ENCODE results near the gene RAVER2.
"Not testable (repeated sequence)": the region's sequence is repeated elsewhere in the genome, so short reads cannot be mapped to it uniquely, and the experiment has no call there.

RAVER2 gene

DNA sequence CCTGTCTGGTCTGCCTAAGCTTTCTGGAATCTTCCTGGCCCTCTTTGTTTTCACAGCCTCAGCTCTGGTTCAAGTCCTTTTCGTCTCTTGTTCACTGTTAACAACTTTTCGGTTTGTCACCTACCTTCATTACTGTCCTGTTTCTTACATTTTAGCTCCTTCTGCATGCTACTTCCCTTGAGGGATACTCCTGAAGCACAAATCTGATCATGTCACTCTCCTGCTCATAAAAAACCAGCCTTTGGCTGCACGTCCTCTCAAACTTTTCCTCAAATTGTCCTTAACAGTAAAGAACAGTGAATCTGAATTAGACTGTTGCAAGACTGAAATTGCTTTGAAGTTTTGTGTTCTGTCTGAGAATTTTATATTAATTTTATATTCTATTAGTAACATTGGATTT, 3.3 kb downstream of the RAVER2 start:
- DNase-seq (ENCODE audit: low spot score), result no peak

DNA sequence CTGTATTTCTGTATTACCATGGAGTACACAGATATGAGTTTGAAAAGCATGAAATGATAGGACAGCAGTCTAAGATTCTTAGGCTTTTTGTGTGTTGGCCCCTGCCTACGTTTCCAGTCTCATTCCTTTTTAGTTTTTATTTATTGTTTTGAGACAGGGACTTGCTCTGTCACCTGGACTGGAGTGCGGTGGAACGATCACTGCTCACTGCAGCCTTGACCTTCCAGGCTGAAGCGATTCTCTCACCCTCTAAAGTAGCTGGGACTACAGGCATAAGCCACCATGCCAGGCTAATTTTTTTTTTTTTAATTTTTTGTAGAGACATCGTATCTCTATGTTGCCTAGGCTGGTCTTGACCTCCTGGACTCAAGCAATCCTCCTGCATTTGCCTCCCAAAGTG, 3.8 kb downstream of the RAVER2 start:
- DNase-seq (ENCODE audit: low spot score), result no peak

DNA sequence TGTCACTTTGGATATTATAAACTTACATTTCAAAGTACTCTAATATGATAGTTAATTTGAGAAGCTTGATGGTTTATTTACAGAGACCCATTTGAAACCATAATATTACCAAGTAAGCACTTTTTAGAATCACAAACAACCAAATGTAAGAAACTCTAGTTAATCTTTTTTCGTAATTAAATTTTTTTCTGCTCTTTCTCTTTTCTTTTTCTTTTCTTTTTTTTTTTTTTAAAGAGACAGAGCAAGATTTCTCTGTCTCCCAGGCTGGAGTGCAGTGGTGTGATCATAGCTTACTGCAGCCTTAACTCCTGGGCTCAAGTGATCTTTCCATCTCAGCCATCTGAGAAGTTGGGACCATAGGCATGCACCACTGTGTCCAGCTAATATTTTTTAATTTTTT, 5.2 kb downstream of the RAVER2 start:
- no peak for DNase-seq (ENCODE audit: low spot score)

DNA sequence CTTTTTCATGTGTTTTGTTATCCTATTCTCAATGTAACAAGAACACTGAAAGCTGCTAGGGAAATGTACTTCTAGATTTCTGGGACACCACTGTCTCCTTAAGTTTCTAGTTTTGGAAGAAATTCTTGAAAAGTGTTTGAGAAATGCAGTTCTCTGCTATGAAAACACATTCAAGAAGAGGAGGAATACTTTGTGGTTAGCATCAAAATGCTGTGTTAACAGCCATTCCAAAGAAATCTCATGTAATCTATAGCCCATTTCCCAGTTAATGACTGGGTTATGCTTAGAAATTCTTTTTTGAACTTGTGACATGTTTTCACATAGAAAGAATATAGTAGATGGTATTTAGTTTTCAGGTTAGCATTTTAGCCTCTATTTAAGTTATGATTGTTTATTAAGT, 6.0 kb downstream of the RAVER2 start:
- DNase-seq (ENCODE audit: low spot score), result no peak

DNA sequence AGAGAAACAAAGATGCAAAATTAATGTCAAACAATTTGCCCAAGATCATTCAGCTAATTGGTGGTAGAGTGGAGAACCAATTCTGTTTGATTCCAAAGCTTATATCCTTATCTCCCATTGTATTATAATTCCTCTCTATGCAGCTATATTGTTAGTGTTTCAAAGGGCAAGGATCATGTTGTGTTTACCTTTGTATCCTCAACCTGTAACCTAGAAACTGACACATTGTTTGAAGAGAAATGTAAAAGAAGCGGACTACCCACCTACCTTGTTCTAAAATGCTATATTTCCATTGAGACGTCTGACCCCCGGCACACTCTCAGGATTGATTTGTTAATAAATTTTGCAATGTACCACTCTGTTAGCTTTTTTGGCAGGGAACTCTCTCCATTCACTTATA, 9.3 kb downstream of the RAVER2 start:
- DNase-seq (ENCODE audit: low spot score), result no peak

DNA sequence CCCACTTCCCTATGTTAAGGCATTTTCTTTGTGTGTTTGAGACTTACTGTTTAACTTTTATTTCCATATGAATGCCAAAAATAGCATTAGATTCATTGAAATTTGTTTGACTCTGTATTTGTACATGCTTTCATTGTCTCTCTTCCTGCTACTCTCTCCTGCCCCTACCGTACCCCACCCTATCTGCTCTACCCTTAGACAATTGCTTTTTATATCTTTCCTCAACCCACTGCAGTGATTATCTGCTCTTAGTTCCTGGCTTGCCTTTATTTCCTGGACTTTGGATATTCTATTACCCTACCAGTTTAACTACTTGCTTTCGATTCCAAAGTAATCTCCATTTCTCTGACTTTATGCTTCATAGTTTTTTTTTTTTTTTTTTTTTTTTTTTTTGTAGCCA, 10.5 kb downstream of the RAVER2 start:
- peak; percentile 23 for DNase-seq (ENCODE audit: low spot score)

DNA sequence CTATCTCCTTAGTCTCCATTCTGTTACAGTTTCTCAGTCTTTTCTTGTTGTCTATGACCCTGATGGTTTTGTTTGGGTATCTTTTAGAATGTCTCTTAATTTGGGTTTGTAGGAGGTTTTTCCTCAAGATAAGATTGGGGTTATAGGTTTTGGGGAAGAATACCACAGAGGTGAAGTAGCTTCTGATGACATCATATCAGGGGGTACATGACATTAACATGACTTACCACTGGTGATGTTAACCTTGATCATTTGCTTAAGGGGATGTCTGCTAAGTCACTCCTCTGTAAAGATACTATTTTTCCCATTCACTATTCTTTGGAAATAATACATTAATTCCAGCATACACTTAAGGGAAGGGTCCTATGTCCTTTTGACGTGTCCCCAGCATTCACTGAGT, 11.9 kb downstream of the RAVER2 start:
- no peak for DNase-seq (ENCODE audit: low spot score)

DNA sequence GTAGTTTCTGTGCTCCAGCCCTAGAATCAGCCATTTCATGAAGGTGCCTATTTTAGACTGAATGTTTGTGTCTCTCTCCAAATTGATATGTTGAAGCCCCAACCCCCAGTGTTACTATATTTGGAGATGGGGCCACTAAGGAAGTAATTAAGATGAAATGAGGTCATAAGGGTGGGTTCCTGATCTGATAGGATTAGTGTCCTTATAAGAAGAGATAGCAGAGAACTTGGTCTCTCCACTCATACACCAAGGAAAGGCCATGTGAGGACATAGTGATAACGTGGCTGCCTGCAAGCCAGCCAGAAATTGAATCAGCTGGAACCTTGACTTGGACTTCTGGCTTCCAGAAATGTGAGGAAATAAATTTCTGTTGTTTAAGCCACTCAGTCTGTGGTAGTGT, 12.3 kb downstream of the RAVER2 start:
- no peak for DNase-seq (ENCODE audit: low spot score)

DNA sequence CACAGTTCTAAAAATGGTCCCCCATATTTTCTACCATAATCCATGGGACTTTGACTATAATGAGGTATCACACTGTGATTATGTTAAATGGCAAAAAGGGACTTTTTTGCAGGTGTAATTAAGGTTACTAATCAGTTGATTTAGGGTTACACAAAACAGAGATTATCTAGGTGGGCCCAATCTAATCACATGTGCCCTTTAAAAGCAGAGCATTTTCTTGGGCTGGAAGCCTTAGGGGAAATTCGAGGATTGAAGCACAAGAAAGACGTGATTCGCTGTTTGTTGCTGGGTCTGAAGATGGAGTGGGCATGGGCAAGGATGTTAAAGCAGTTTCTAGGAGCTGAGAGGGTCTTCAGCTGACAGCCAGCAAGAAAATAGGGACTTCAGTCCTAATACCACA, 13.4 kb downstream of the RAVER2 start:
- no peak for DNase-seq (ENCODE audit: low spot score)

DNA sequence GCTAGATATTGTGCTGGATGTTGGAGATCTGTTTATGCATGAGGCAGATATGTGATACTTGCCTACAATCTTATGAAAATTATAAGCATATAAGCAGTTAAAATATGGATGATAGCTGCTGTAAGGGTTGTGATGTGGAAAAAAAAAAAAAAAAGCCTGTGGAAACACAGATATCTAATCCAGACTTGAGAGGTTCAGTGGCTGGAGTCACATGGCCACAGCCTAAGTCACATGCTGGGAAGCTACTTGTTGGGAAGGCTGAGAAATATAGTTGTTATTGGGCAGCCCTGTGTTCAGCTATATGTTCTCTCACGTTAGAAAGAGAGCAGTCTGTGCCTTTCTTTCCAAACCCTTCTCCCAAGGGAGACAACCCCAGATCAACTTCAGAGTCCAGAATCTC, 15.1 kb downstream of the RAVER2 start:
- DNase-seq (ENCODE audit: low spot score), result no peak

DNA sequence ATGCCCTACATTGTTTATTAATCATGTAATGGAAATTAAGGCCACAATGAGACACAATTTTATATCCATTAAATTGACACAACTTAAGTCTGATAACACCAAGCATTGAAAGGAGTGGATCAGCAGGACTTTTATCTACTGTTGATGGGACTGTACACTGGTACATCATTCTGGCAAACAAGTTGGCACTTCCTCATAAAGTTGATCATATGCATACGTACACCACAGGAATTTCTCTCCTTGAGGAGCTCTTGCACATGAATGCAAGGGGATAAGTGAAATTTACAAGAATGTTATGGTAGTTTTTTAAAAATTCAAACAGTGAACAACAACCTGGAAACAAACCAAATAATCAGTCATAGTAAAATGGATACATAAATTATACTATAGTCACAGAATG, 20.1 kb downstream of the RAVER2 start:
- DNase-seq (ENCODE audit: low spot score), result no peak

DNA sequence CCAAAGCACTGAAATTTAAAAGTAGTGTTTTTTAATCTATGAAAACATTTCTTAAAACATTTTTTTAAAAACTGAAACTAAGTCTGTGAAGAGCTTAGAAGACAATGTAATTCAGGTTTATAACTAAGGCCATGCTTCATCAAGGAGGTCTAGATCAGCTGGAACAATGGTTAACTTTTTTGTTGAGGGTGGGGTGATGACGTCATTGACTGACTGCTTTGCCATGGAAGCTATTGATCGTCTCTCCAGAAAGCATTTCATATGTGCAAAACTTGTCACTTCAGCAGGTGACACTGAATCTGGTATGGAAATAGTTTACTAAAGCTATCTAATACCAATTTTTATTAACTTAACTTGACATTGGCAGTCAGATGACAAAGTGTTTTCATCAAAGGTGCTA, 21.0 kb downstream of the RAVER2 start:
- DNase-seq (ENCODE audit: low spot score), result no peak

DNA sequence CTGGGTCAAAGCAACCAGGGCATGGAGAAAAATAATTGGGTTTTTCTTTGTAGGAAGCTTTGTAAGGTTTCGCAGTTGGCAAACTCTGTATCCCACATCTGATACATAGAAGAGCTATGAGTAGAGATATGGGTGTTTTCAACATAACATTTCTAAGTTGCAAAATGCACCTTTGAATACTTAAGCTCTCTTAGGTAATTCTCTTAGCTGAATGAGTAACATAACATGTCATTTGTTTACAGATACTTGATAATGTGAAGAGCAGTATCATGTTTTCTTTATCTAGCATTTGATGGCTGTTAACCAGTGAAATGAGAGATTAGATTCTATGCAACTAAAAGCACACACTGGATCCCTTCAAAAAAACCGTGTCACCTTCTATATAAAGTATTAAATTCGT, 21.6 kb downstream of the RAVER2 start:
- DNase-seq (ENCODE audit: low spot score), result no peak

DNA sequence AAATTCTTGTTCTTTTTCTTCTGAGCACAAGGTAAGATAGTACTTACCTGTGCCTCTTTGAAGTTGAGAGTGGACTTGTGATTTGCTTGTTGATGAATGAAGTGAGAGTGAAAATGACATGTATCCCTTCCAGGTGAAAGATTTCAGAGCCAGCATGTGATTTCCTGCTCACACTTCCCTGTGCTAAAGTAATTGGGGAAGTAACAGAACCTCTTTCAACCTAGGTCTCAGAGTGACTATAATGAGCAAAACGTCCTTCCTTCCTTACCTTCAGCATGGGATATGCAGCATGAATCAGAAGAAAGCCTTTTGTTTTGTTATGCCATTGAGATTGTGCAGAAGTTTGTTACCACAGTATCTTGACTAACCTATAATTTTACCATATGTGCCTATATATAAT, 24.6 kb downstream of the RAVER2 start:
- DNase-seq (ENCODE audit: low spot score), result no peak

DNA sequence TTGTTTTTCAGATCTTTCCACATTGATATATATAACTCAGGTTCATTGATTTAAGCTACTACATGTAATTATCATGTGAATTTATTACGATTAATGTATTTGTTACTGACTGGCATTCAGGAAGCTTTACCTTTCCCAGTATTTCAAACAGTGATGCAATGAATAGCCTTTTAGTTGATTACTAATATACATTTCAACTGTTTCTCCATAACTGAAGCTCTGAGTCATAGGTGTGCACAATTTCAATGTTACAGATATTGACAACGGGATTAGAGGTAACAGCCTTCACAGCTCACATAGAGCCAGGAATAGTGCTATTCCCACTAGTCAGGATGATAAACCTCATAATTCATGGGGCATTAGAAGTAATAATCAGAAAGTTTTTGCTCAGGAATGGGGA, 25.1 kb downstream of the RAVER2 start:
- DNase-seq (ENCODE audit: low spot score), result no peak

DNA sequence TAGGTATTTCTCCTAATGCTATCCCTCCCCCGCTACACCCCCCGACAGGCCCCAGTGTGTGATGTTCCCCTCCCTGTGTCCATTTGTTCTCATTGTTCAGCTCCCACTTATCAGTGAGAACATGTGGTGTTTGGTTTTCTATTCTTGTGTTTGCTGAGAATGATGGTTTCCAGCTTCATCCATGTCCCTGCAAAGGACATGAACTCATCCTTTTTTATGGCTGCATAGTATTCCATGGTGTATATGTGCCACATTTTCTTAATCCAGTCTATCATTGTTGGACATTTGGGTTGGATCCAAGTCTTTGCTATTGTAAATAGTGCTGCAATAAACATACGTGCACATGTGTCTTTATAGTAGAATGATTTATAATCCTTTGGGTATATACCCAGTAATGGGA, 28.4 kb downstream of the RAVER2 start:
- DNase-seq (ENCODE audit: low spot score), result not testable (repeated sequence)

DNA sequence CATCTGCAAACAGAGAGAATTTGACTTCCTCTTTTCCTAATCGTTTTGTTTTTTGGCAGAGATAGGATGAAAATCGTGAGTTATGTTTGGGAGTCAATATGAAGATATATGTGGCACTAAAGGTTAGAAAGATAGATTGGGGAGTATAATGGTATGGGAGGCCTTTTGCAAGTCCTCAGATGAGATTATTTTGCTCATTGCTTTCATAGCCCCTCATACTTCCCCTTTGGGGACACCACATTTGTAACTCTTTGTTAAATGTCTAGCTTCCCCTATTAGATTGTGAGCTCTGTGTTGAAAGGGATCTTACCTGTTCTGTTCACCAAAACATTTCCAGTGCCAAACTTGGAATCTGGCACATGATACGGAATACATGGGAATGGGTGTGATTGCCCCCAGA, 30.2 kb downstream of the RAVER2 start:
- no peak for DNase-seq (ENCODE audit: low spot score)

DNA sequence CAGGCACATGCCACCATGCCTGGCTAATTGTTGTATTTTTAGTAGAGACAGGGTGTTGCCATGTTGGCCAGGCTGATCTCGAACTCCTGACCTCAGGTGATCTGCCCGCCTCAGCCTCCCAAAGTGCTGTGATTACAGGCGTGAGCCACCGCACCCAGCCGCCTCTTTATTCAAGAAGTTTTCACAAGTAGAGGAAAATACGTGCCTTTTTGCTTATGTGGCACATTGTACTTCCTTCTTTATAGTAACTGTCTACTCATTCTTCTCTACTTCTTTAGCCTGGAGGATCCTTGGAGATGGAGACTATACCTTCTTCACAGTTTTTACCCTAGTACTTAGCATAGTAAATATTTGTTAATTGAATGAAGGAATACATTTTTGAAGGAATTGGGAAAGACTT, 37.2 kb downstream of the RAVER2 start:
- DNase-seq (ENCODE audit: low spot score), result not testable (repeated sequence)

DNA sequence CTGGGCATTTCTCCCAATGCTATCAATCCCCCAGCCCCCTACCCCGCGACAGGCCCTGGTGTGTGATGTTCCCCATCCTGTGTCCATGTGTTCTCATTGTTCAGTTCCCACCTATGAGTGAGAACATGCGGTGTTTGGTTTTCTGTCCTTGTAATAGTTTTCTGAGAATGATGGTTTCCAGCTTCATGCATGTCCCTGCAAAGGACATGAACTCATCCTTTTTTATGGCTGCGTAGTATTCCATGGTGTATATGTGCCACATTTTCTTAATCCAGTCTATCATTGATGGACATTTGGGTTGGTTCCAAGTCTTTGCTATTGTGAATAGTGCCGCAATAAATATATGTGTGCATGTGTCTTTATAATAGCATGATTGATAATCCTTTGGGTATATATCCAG, 38.0 kb downstream of the RAVER2 start:
- not testable (repeated sequence) for DNase-seq (ENCODE audit: low spot score)

DNA sequence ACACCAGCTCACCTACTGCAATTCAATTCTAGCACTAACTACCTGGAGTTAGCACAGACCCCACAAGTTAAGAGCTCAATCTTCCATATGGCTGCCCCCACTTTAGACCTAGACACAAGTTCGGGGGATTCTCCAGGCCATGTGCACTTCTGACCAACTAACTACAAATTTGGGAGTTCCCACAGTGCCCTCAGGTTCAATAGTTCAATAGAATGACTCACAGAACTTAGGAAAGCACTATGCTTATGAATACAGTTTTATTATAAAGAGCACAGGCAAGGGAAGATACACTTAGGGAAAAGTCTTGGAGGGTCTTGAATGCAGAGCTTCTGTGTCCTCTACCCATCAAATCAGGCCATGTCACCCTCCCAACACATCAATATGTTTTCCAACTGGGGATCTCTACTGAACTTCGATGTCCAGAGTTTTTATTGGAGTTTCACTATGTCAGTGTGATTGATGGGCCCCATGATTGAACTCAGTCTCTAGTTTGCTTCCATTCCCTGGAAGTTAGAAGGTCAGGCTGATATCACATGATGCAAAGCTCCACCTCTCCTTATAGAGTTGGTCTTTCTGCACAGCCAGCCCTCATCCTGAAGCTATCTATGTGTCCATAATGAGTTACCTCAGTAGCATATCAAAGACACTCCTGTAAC, 46.1 kb downstream of the RAVER2 start:
- DNase-seq (ENCODE audit: low spot score), result no peak

DNA sequence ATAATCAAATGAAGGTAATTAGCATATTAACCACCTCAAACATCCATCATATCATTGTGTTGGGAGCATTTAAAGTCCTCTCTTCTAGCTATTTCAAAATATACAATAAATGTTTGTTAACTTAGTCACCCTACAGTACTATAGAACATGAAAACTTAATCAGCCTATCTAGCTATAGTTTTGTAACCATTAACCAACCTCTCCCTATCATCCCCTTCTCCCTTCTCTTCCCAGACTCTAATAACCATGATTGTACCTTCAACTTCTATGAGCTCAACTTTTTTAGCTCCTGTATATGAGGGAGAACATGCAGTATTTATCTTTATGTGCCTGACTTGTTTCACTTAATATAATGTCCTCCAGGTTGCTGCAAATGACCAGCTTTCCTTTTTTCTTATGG, 54.0 kb downstream of the RAVER2 start:
- no peak for DNase-seq (ENCODE audit: low spot score)

DNA sequence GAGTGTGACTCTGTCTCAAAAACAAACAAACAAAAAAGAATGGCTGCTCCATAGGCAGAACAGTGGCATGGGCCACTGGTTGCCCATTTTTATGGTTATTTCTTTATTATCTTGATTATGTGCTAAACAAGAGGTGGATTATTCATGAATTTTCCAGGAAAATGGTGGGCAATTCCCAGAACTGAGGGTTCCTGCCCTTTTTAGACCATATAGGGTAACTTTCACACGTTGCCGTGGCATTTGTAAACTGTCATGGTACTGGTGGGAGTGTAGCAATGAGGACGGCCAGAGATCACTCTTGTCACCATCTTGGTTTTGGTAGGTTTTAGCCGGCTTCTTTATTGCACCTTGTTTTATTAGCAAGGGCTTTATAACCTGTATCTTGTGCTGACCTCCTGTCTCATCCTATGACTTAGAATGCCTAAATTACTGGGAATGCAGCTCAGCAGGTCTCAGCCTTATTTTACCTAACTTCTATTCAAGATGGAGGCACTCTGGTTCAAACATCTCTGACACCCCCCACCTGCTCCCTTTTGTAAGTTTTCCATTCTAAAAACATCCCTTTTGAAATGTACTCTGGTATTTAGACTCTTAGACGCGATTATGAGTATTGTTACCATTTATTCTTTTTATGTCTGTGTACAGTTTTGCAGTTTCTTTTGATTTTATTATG, 57.1 kb downstream of the RAVER2 start:
- no peak for DNase-seq (ENCODE audit: low spot score)

DNA sequence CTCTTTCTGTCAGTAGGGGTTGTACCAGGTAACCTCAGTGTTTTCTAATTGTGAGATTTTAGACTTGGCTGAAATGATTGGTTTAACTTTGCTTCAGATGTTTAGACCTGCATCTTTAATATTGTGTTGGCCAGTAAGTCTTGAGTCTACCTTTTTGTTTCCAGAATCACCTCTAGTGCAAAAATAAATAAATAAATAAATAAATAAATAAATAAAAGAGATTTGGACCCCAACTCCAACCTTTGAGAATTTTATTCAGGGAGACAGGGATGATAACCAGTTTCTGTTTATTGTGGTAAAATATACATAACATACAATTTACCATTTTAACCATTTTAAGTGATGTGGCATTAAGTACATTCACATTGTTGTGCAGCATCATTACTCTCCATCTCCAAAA, 64.4 kb downstream of the RAVER2 start:
- DNase-seq (ENCODE audit: low spot score), result no peak

DNA sequence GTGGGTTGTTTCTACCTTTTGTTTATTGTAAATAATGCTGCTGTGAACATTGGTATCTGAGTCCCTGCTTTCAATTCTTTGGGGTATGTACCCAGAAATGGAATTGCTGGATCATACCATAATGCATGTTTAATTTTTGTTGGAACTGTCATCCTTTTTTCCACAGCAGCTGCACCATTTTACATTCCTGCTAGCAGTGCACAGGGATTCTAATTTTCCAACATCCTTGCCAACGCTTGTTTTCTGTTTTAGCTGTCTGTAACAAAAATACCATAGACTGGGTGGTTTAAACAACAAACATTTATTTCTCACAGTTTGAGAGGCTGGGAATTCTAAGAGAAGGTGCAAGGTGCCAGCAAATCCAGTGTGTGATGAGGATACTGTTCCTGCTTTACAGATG, 65.1 kb downstream of the RAVER2 start:
- DNase-seq (ENCODE audit: low spot score), result no peak

All from HuH-7 (cell line).